AG09319 (cell line): ENCODE measurements around the gene MAN2C1.

Source experiments
- DNase-seq: peaks from one replicate; pipeline ENCODE4 v3.0.0-alpha.2; 2010; ENCODE audit warnings: low read depth; ENCODE audit errors: extremely low read depth
- CTCF ChIP-seq: IDR thresholded peaks from 2 replicates; pipeline ENCODE4 v1.5.1; 2011; ENCODE audit warnings: low read depth, mild to moderate bottlenecking, inconsistent platforms, low read length, moderate library complexity

MAN2C1 gene

DNA sequence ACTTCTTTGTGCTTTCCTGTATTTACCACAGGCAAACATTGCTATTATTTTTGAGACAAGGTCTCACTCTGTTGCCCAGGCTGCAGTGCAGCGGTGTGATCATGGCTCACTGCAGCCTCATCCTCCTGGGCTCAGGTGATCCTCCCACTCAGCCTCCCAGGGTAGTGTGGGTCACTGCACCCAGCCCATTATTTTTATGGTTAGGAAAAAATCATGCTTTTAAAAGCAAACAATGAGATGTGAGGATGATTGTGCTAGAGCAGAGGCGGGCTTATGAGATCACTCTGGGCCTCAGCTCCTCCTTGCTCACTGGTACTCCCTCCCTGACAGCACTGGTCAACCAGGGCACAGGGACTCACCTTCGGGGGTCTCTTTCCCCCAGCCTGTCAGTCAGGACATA lies 2.2 kb downstream of the MAN2C1 start:
- TF ChIP-seq CTCF, result no peak
- DNase-seq, result no peak

- no peak for DNase-seq
- no peak for TF ChIP-seq CTCF
Observed at GRCh38 chr15:75364881-75365280, 3.5 kb downstream of the MAN2C1 start.

- no peak for DNase-seq
- TF ChIP-seq CTCF, result no peak
Observed at GRCh38 chr15:75363786-75364185, 4.6 kb downstream of the MAN2C1 start.

GRCh38 chr15:75362642-75363249 lies 5.7 kb downstream of the MAN2C1 start:
- no peak for DNase-seq
- TF ChIP-seq CTCF, result no peak

DNA sequence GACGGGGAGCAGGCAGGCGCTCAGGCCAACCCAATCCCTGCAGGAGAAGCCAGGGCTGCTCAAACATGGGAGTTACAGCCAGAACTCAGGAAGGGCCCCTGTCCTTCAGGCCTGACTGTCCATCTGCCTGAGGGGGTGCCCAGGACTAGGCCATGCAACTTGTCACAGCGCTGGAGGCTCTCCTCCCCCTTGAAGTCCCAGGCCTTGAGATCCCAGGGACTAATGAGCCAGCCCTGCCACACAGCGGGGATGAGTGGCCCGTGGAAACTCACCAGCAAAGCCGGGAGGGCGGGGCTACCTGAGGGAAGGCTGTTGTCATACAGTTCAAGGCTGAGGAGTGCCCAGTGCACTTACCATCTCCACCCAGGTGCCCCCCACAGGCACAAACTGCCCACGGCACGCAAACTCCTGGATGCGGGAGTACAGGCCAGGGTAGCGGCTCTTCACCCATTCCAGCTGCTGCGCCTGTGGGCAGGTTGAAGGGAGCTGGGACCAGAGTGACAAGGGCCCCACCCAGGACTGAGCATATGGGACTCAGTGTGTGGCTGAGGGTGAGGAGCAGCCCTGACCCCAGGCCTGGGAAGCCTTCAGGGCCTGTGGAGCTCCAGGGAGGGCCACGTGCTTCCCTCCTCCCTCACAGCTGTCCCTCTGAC lies 6.3 kb downstream of the MAN2C1 start:
- DNase-seq, result no peak
- TF ChIP-seq CTCF, result no peak

GRCh38 chr15:75361361-75361988 lies 6.9 kb downstream of the MAN2C1 start:
- no peak for TF ChIP-seq CTCF
- DNase-seq, result no peak

- no peak for DNase-seq
- no peak for TF ChIP-seq CTCF
Observed at GRCh38 chr15:75360856-75361255, 7.6 kb downstream of the MAN2C1 start.
